ENCODE results near the gene SPNS3.

Gene SPNS3

GRCh38 chr17:4529533-4530152 lies 95.9 kb downstream of the SPNS3 start:
- DNase-seq (ENCODE audit: low read depth in 3 of 3): no peak

- DNase-seq (ENCODE audit: low read depth in 3 of 3): no peak
Observed at GRCh38 chr17:4530799-4531730, 97.3 kb downstream of the SPNS3 start.

- no peak for DNase-seq (ENCODE audit: low read depth in 3 of 3)
Observed at GRCh38 chr17:4531988-4532736, 98.4 kb downstream of the SPNS3 start.

- DNase-seq (ENCODE audit: low read depth in 3 of 3): no peak
Observed at GRCh38 chr17:4532860-4533522, 99.3 kb downstream of the SPNS3 start.

GRCh38 chr17:4533523-4534504 lies 100.1 kb downstream of the SPNS3 start:
- DNase-seq (ENCODE audit: low read depth in 3 of 3): no peak

GRCh38 chr17:4534515-4534914 lies 100.8 kb downstream of the SPNS3 start:
- no peak for DNase-seq (ENCODE audit: low read depth in 3 of 3)

GRCh38 chr17:4534928-4535666 lies 101.4 kb downstream of the SPNS3 start:
- DNase-seq (ENCODE audit: low read depth in 3 of 3): no peak

GRCh38 chr17:4535667-4536258 lies 102.0 kb downstream of the SPNS3 start:
- DNase-seq (ENCODE audit: low read depth in 3 of 3): no peak

GRCh38 chr17:4536259-4536741 lies 102.6 kb downstream of the SPNS3 start:
- no peak for DNase-seq (ENCODE audit: low read depth in 3 of 3)

- no peak for DNase-seq (ENCODE audit: low read depth in 3 of 3)
Observed at GRCh38 chr17:4536742-4537411, 103.1 kb downstream of the SPNS3 start.

Measured in stimulated activated CD4-positive, alpha-beta T cell treated with anti-CD3 and anti-CD28 coated beads, TNF-alpha, amount 100 ng/mL, for 4 hours (primary cell).